OCI-LY7 (cell line): Measurements from ENCODE around the gene MMP3.

Experiments used
- CTCF ChIP-seq: fragments of 200-600 bp; sonication (generic); conservative IDR thresholded peaks from 2 replicates; pipeline ENCODE4 v1.5.1; 2014; ENCODE audit warnings: mild to moderate bottlenecking, antibody characterized with exemption, low read length, moderate library complexity, mixed read lengths
- EZH2phosphoT487 ChIP-seq: fragments of 200-600 bp; sonication (generic); IDR thresholded peaks from 2 replicates; pipeline ENCODE4 v1.6.1; 2018; ENCODE audit warnings: low read depth, borderline replicate concordance, mild to moderate bottlenecking, mixed run types, antibody characterized with exemption, low read length, moderate library complexity, mixed read lengths

- TF ChIP-seq CTCF, result no peak
- no peak for TF ChIP-seq EZH2phosphoT487
Observed at GRCh38 chr11:102891736-102892135, 48.3 kb upstream of the MMP3 start.
